IMR-90 (cell line): Measurements from ENCODE around the gene RPUSD2.
"Not testable (repeated sequence)": the region's sequence is repeated elsewhere in the genome, so short reads cannot be mapped to it uniquely, and the experiment has no call there.

Experiments
- BHLHE40 ChIP-seq: fragments of 150-350 bp; IDR thresholded peaks from 2 replicates; pipeline ENCODE4 v1.6.1; 2016; ENCODE audit warnings: mild to moderate bottlenecking, low read depth, low read length
- CEBPB ChIP-seq: IDR thresholded peaks from 2 replicates; pipeline ENCODE4 v1.6.1; 2012; ENCODE audit warnings: low read depth, low read length, improper control_type of control experiment
- CHD1 ChIP-seq: IDR thresholded peaks from 2 replicates; pipeline ENCODE4 v1.6.1; 2012; ENCODE audit warnings: low read depth, low read length, improper control_type of control experiment
- CTCF ChIP-seq: conservative IDR thresholded peaks from 2 replicates; pipeline ENCODE4 v1.5.1; 2012; ENCODE audit warnings: mild to moderate bottlenecking, low read depth, low read length, improper control_type of control experiment
- FOS ChIP-seq: fragments of 150-350 bp; IDR thresholded peaks from 2 replicates; pipeline ENCODE4 v1.6.1; 2016; ENCODE audit warnings: low read depth, low read length
- MAFK ChIP-seq: IDR thresholded peaks from 2 replicates; pipeline ENCODE4 v1.6.1; 2012; ENCODE audit warnings: low read depth, low read length, improper control_type of control experiment
- MAZ ChIP-seq: IDR thresholded peaks from 2 replicates; pipeline ENCODE4 v1.6.1; 2012; ENCODE audit warnings: low read depth, mild to moderate bottlenecking, low read length, improper control_type of control experiment, moderate library complexity, borderline replicate concordance
- MXI1 ChIP-seq: IDR thresholded peaks from 2 replicates; pipeline ENCODE4 v1.6.1; 2012; ENCODE audit warnings: low read depth, mild to moderate bottlenecking, low read length, moderate library complexity, borderline replicate concordance
- POLR2A ChIP-seq: IDR thresholded peaks from 2 replicates; pipeline ENCODE4 v1.6.1; 2012; ENCODE audit warnings: mild to moderate bottlenecking, low read depth, low read length
- RAD21 ChIP-seq: IDR thresholded peaks from 2 replicates; pipeline ENCODE4 v1.6.1; 2012; ENCODE audit warnings: low read length, improper control_type of control experiment
- RFX5 ChIP-seq: IDR thresholded peaks from 2 replicates; pipeline ENCODE4 v1.8.0; 2012; ENCODE audit warnings: low read depth, mild to moderate bottlenecking, low read length, moderate library complexity
- SMC3 ChIP-seq: fragments of 150-350 bp; IDR thresholded peaks from 2 replicates; pipeline ENCODE4 v1.6.1; 2016; ENCODE audit warnings: low read depth, mild to moderate bottlenecking, antibody characterized with exemption, low read length, moderate library complexity
- TF ChIP-seq, protein P1 (sequence below): fragments of 150-350 bp; IDR thresholded peaks from 2 replicates; pipeline ENCODE4 v1.6.1; 2017; ENCODE audit warnings: mild to moderate bottlenecking, antibody characterized with exemption, low read length, low read depth
- TF ChIP-seq, protein P2 (sequence below): fragments of 150-350 bp; IDR thresholded peaks from 2 replicates; pipeline ENCODE4 v1.6.1; 2016; ENCODE audit warnings: low read depth, mild to moderate bottlenecking, low read length, moderate library complexity, borderline replicate concordance

DNA sequence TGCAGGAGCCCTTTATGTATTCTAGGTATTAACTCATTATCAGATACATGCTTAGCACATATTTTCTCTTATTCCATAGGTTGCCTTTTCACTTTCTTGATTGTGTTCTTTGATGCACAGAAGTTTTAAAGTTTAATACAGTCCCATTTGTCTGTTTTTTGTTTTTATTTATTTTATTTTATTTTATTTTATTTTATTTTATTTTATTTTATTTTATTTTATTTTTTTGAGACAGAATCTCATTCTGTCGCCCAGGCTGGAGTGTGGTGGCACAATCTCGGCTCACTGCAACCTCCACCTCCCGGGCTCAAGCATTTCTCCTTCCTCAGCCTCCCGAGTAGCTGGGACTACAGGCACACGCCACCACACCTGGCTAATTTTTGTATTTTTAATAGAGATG, 7.8 kb downstream of the RPUSD2 start:
- not testable (repeated sequence) for TF ChIP-seq CTCF, RAD21, POLR2A, CEBPB, BHLHE40, MAFK, MXI1, SMC3, RFX5, FOS, MAZ, CHD1
- TF ChIP-seq, protein P1, sequence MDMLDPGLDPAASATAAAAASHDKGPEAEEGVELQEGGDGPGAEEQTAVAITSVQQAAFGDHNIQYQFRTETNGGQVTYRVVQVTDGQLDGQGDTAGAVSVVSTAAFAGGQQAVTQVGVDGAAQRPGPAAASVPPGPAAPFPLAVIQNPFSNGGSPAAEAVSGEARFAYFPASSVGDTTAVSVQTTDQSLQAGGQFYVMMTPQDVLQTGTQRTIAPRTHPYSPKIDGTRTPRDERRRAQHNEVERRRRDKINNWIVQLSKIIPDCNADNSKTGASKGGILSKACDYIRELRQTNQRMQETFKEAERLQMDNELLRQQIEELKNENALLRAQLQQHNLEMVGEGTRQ, result not testable (repeated sequence)
- TF ChIP-seq, protein P2, sequence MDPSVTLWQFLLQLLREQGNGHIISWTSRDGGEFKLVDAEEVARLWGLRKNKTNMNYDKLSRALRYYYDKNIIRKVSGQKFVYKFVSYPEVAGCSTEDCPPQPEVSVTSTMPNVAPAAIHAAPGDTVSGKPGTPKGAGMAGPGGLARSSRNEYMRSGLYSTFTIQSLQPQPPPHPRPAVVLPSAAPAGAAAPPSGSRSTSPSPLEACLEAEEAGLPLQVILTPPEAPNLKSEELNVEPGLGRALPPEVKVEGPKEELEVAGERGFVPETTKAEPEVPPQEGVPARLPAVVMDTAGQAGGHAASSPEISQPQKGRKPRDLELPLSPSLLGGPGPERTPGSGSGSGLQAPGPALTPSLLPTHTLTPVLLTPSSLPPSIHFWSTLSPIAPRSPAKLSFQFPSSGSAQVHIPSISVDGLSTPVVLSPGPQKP, result not testable (repeated sequence)
